Endothelial cell (in vitro differentiated cells): ENCODE results near the gene SPOCK1. TPM values are rescaled to one million over a fixed set of nuclear protein-coding genes. Genes with fewer than 3 reads are reported as not detected.

ENCODE experiments used
- DNase-seq: peaks from one replicate; pipeline ENCODE4 v3.0.0; 2021; ENCODE audit warnings: low spot score
- H3K27ac Mint-ChIP-seq: one replicate; pipeline ENCODE4 v1.8.0; 2021; ENCODE audit warnings: mixed read lengths, inconsistent platforms; ENCODE audit not compliant: unreplicated experiment
- H3K27me3 Mint-ChIP-seq: one replicate; pipeline ENCODE4 v1.8.0; 2021; ENCODE audit warnings: mild to moderate bottlenecking, moderate library complexity, mixed read lengths, inconsistent platforms; ENCODE audit not compliant: unreplicated experiment
- H3K36me3 Mint-ChIP-seq: one replicate; pipeline ENCODE4 v1.8.0; 2021; ENCODE audit warnings: mild to moderate bottlenecking, low read depth, mixed read lengths, inconsistent platforms; ENCODE audit not compliant: unreplicated experiment
- H3K4me1 Mint-ChIP-seq: one replicate; pipeline ENCODE4 v1.8.0; 2021; ENCODE audit warnings: mild to moderate bottlenecking, mixed read lengths, inconsistent platforms; ENCODE audit not compliant: unreplicated experiment
- H3K4me3 Mint-ChIP-seq: one replicate; pipeline ENCODE4 v1.8.0; 2021; ENCODE audit warnings: mild to moderate bottlenecking, mixed read lengths, inconsistent platforms; ENCODE audit not compliant: unreplicated experiment
- H3K9me3 Mint-ChIP-seq: one replicate; pipeline ENCODE4 v1.8.0; 2021; ENCODE audit warnings: mixed read lengths, inconsistent platforms; ENCODE audit not compliant: unreplicated experiment
- total RNA-seq: library from RNA; stranded (reverse); fragmentation: NEBNext Ultra II Directional; extraction: Animal tissue kit (Norgen Biotek cat#: 25700); gene quantifications from one replicate; pipeline ENCODE4 v1.2.1, GENCODE V29; 2021; ENCODE audit not compliant: unreplicated experiment
- TF ChIP-seq, protein P1 (sequence below): fragments of 200-600 bp; sonication (generic); IDR thresholded peaks from one replicate; pipeline ENCODE4 v1.5.0; 2021; ENCODE audit warnings: antibody characterized with exemption; ENCODE audit not compliant: unreplicated experiment

Gene SPOCK1
- total RNA-seq, 1 donor from 2014 or later = 8.7 TPM

DNA sequence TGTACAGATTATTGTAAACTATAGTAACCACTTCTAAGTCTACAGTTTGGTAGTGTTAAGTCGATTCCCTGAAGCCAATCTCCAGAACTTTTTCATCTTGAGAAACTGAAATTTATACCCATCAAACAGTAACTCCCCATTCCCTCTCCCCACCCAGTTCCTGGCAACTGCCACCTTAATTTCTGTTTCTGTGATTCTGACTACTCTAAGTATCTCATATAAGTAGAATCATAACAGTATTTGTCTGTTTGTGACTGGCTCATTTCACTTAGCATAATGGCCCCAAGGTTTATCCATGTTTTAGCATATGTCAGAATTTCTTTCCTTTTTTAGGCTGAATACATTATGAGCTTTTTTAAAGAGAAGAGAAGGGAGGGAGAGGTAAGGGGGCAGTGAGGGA, 61.4 kb downstream of the SPOCK1 start:
- Mint-ChIP-seq H3K36me3 (no peaks in the 10 kb centered on the region), H3K9me3 (no peaks in the 10 kb centered on the region), H3K4me1 (peaks cover 5% of the 10 kb centered on the region), H3K4me3 (no peak overlapping the region), H3K27ac (no peak overlapping the region), H3K27me3 (peaks cover 6% of the 10 kb centered on the region)
- TF ChIP-seq, protein P1, sequence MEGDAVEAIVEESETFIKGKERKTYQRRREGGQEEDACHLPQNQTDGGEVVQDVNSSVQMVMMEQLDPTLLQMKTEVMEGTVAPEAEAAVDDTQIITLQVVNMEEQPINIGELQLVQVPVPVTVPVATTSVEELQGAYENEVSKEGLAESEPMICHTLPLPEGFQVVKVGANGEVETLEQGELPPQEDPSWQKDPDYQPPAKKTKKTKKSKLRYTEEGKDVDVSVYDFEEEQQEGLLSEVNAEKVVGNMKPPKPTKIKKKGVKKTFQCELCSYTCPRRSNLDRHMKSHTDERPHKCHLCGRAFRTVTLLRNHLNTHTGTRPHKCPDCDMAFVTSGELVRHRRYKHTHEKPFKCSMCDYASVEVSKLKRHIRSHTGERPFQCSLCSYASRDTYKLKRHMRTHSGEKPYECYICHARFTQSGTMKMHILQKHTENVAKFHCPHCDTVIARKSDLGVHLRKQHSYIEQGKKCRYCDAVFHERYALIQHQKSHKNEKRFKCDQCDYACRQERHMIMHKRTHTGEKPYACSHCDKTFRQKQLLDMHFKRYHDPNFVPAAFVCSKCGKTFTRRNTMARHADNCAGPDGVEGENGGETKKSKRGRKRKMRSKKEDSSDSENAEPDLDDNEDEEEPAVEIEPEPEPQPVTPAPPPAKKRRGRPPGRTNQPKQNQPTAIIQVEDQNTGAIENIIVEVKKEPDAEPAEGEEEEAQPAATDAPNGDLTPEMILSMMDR = no peak
- DNase-seq = no peak

DNA sequence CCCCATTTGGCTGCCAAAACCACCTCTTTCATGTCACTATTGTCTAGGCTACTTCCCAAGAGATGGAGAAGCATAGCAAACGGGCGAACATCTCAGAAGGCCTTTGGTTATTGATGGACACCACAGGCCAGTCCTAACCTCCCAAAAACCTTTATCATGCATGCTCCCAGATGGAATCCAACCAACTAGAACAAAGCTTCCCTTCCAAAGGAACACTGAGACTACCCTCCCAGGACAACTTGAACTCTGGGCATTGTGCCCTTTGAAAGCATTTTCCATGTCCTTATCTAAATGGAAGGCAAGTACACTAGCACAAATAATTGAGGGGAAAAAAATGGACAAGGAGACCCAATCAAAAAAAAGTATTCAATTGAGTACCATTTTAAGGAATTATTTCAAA, 65.6 kb downstream of the SPOCK1 start:
- peaks cover under 1% of the 10 kb centered on the region for H3K27me3 Mint-ChIP-seq
- no peaks in the 10 kb centered on the region for H3K9me3 Mint-ChIP-seq
- H3K27ac Mint-ChIP-seq = no peak overlapping the region
- TF ChIP-seq, protein P1 = no peak
- peaks cover 12% of the 10 kb centered on the region for H3K36me3 Mint-ChIP-seq
- no peak overlapping the region for H3K4me3 Mint-ChIP-seq
- DNase-seq = no peak
- peaks cover 2% of the 10 kb centered on the region for H3K4me1 Mint-ChIP-seq

DNA sequence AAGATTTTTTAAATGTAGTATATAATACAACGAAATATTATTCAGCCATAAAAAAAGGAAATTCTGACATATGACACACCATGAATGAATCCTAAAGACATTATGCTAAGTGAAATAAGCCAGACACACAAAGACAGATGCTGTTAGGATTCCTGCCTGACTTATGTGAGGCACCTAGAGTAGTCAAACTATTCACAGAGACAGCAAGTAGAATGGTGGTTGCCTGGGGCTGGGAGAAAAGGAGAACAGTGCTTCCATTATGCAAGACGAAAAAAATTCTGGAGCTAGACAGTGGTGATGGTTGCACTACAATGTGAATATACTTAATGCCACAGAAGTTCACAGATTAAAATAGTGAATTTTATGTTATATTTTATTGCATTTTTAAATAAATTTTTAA, 66.8 kb downstream of the SPOCK1 start:
- peaks cover 13% of the 10 kb centered on the region for H3K36me3 Mint-ChIP-seq
- no peaks in the 10 kb centered on the region for H3K27me3 Mint-ChIP-seq
- H3K4me1 Mint-ChIP-seq = peaks cover 2% of the 10 kb centered on the region
- DNase-seq = no peak
- H3K9me3 Mint-ChIP-seq = no peaks in the 10 kb centered on the region
- TF ChIP-seq, protein P1 = no peak
- no peak overlapping the region for H3K4me3 Mint-ChIP-seq
- H3K27ac Mint-ChIP-seq = no peak overlapping the region

DNA sequence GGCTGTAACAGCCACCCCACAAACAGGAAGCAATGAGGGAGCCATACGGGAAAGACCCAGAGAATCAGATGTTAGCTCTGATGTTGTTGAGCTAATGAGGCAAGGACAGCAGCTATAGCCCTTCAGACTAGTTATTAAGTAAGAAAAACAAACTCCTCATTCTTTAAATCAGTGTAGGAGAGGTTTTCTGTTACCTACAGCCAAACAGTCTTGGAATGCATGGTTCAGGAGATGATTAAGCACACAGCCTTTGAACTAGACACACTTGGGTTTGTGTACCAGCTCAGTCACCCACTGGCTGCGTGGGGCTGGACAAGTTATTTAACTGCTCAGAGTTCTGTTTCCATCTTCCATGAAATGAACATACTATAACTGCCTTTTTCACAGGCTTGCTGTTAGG, 68.1 kb downstream of the SPOCK1 start:
- no peak overlapping the region for H3K4me3 Mint-ChIP-seq
- H3K36me3 Mint-ChIP-seq = peaks cover 13% of the 10 kb centered on the region
- TF ChIP-seq, protein P1 = no peak
- H3K27ac Mint-ChIP-seq = no peak overlapping the region
- no peaks in the 10 kb centered on the region for H3K9me3 Mint-ChIP-seq
- no peak for DNase-seq
- H3K4me1 Mint-ChIP-seq = peaks cover 2% of the 10 kb centered on the region
- H3K27me3 Mint-ChIP-seq = no peaks in the 10 kb centered on the region

DNA sequence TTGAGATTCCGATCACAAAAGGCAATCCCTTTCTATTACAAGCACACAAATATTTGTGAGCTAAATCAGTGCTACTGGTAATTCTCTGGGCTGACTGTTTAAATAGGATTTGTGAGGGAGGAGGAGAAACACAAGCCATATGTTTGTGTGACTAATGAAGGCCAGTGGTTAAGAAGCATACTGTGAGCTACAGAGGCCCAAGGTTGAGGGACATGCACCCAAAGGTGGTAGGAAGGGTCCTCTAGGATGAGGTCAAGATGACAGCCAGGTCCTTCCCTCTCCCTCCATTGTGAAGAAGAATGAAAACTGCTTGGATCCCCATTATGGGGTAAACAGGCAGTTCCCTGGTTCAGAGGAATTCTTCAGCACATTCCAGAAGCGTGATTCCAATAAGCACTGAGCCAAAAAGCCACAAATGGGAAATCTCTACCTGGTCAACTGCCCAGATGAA, 83.9 kb downstream of the SPOCK1 start:
- Mint-ChIP-seq H3K36me3 (no peaks in the 10 kb centered on the region), H3K9me3 (no peaks in the 10 kb centered on the region), H3K4me3 (no peak overlapping the region), H3K27ac (no peak overlapping the region), H3K27me3 (no peaks in the 10 kb centered on the region), H3K4me1 (no peaks in the 10 kb centered on the region)
- DNase-seq = no peak
- TF ChIP-seq, protein P1 = no peak
